Left ventricle myocardium inferior (tissue), 1 donor: ENCODE measurements around the gene PAQR4. TPM values are rescaled to one million over a fixed set of nuclear protein-coding genes. Genes with fewer than 3 reads are reported as not detected.

Source experiments
- DNase-seq: peaks from one replicate; pipeline ENCODE4 v3.0.0-alpha.2; 2020
- H3K27ac ChIP-seq: fragments of 200-600 bp; replicated peaks from 2 replicates; pipeline ENCODE4 v1.8.0; 2021
- H3K27me3 ChIP-seq: fragments of 200-600 bp; 2 replicates; pipeline ENCODE4 v1.8.0; 2021; ENCODE audit warnings: low read depth
- H3K36me3 ChIP-seq: fragments of 200-600 bp; 2 replicates; pipeline ENCODE4 v1.8.0; 2021
- H3K4me1 ChIP-seq: fragments of 200-600 bp; 2 replicates; pipeline ENCODE4 v1.8.0; 2021
- H3K4me3 ChIP-seq: fragments of 200-600 bp; 2 replicates; pipeline ENCODE4 v1.8.0; 2021; ENCODE audit warnings: mild to moderate bottlenecking, moderate library complexity
- H3K9me3 ChIP-seq: fragments of 200-600 bp; replicated peaks from 2 replicates; pipeline ENCODE4 v1.8.0; 2021
- intact Hi-C: fragments of 100-400 bp; cut with micrococcal nuclease; formaldehyde crosslinking; loops from one replicate; pipeline ENCODE4 v1.11.0; 2022
- long read RNA-seq: library from polyadenylated mRNA; unstranded; transcript quantifications from one replicate; pipeline ENCODE4 v2.0.0, GENCODE V29; 2021
- total RNA-seq: library from RNA; stranded (reverse); fragmentation: NEBNext Ultra II Directional; extraction: Animal tissue kit (Norgen Biotek cat#: 25700); gene quantifications from one replicate; pipeline ENCODE4 v1.2.1, GENCODE V29; 2021
- TF ChIP-seq, protein P1 (sequence below): fragments of 200-600 bp; IDR thresholded peaks from 2 replicates; pipeline ENCODE4 v1.8.0; 2021; ENCODE audit warnings: antibody characterized with exemption, mild to moderate bottlenecking, borderline replicate concordance
- donor health status: DM: no; HTN: yes; CAD: no; lungs with severe emphysema.

The PAQR4 gene
- total RNA-seq, result 9.2 TPM
- long read RNA-seq, transcript PAQR4-204 (2 exons, 869 nt), result minor isoform, 5 of 45 reads
- long read RNA-seq, transcript PAQR4-202 (3 exons, 2,793 nt), result major isoform, 22 of 45 reads
- long read RNA-seq, partial matches to known transcripts, result 2 of 45 reads
- long read RNA-seq, other reads (novel, unspliced or antisense), result 14 of 45 reads

DNA sequence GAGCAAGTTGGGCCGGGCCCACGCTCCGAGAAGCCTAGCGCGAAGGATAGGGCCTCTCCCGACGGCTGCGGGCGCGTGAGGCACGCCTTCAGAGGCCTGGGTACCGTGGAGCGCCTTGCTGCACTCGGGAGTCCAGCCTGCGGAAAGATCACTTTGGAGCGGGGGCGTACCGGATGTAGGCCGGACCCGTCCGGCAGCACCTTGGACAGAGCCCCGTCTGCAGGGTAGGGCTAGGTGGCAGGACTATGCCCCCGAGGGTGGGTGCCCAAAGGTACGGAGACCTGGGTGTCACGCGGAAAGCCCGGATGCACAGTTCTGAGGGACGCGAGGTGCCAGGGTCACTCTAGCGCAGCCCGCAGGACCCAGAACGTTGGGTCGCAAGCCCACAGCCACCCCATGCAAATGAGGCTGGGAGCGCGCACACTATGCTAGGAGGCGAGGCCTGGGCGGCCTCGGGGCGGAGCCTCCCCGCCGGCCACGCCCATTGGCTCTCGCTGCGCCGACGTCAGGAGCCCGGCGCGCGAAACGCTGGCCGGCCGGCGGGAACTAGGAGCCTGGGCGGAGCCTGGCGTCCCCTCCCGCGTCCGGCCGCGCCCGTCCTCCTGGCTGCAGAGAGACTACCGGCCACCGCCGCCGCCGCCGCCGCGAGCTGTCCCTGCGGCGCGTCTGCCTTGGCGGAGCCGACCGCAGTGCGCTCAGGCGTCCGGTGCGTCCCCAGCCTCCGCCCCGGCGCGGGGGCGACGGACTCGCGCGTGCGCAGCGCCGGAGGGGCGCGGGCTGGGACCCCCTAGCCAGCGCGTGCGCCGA lies at the start of gene PAQR4:
PAQR4 (plus strand) TSS at position 611 of the 807 bp plus-strand sequence. CDS start 327 bp downstream, outside the sequence.
- intact Hi-C loops, result no loop called here
- Histone ChIP-seq H3K9me3 (no peaks in the 10 kb centered on the region), H3K27ac (peak within 1 kb of the TSS; percentile 87), H3K27me3 (peaks cover 47% of the 10 kb centered on the region), H3K4me3 (peak within 1 kb of the TSS; percentile 85), H3K4me1 (peaks cover 78% of the 10 kb centered on the region), H3K36me3 (peaks cover 5% of the 10 kb centered on the region)
- DNase-seq, result peak; percentile 89
- TF ChIP-seq, protein P1, sequence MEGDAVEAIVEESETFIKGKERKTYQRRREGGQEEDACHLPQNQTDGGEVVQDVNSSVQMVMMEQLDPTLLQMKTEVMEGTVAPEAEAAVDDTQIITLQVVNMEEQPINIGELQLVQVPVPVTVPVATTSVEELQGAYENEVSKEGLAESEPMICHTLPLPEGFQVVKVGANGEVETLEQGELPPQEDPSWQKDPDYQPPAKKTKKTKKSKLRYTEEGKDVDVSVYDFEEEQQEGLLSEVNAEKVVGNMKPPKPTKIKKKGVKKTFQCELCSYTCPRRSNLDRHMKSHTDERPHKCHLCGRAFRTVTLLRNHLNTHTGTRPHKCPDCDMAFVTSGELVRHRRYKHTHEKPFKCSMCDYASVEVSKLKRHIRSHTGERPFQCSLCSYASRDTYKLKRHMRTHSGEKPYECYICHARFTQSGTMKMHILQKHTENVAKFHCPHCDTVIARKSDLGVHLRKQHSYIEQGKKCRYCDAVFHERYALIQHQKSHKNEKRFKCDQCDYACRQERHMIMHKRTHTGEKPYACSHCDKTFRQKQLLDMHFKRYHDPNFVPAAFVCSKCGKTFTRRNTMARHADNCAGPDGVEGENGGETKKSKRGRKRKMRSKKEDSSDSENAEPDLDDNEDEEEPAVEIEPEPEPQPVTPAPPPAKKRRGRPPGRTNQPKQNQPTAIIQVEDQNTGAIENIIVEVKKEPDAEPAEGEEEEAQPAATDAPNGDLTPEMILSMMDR, result peak; percentile 23

DNA sequence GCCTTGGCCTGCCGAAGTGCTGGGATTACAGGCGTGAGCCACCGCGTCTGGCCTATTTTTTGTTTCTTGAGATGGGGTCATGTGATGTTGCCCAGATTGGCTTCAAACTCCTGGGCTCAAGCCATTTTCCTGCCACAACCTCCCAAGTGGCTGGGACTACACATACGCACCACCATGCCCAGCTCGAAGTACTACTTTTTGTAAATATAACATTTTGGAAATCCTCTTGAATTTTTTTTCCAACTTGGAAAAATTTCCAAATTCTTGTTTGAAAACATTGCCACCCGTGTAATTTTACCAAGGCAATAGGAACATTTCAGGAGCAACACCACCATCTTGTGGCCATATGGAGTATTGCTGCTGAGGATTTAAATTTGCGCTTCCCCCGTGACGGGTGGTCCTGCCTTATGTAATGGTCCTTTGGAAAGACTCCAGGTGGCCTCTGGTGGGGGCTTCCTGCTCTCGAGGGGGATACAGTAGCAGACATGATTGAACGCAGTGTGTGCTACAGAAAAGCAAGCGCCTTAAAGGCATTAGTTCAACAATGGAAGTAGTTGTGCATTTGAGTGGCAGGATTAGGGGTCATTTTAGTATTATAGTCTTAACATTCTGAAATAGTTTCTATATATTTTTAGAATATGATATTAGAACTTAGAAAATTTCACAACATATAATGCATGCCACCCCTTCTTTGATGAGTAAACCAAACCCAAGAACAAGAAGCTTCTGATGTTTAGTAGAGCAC lies 49.5 kb upstream of the PAQR4 start:
- DNase-seq, result no peak
- Histone ChIP-seq H3K4me1 (peaks cover 14% of the 10 kb centered on the region), H3K27me3 (no peaks in the 10 kb centered on the region), H3K36me3 (peaks cover 41% of the 10 kb centered on the region), H3K4me3 (no peak overlapping the region), H3K9me3 (no peaks in the 10 kb centered on the region), H3K27ac (peak overlapping the region; percentile 62)
- TF ChIP-seq, protein P1, result peak; percentile 94
- intact Hi-C loops, result no loop called here

DNA sequence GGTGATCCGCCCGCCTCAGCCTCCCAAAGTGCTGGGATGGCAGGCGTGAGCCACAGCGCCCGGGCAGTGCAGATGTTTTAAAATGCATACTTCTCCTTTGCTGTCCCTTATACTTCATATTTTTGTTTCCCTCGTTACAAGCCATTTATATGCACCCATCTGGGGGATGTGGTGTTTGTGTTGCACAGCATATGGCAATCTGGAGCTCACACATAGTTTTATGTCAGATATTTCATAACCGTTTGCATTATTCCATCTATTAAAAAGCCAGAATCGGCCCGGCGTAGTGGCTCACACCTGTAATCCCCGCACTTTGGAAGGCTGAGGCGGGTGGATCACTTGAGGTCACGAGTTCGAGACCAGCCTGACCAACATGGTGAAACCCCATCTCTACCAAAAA lies 45.7 kb upstream of the PAQR4 start:
- DNase-seq, result no peak
- peaks cover 11% of the 10 kb centered on the region for H3K36me3 ChIP-seq
- H3K27me3 ChIP-seq, result no peaks in the 10 kb centered on the region
- H3K4me1 ChIP-seq, result peaks cover 27% of the 10 kb centered on the region
- H3K9me3 ChIP-seq, result no peaks in the 10 kb centered on the region
- H3K4me3 ChIP-seq, result no peak overlapping the region
- H3K27ac ChIP-seq, result no peak overlapping the region
- TF ChIP-seq, protein P1, result no peak
- intact Hi-C loops, result no loop called here

DNA sequence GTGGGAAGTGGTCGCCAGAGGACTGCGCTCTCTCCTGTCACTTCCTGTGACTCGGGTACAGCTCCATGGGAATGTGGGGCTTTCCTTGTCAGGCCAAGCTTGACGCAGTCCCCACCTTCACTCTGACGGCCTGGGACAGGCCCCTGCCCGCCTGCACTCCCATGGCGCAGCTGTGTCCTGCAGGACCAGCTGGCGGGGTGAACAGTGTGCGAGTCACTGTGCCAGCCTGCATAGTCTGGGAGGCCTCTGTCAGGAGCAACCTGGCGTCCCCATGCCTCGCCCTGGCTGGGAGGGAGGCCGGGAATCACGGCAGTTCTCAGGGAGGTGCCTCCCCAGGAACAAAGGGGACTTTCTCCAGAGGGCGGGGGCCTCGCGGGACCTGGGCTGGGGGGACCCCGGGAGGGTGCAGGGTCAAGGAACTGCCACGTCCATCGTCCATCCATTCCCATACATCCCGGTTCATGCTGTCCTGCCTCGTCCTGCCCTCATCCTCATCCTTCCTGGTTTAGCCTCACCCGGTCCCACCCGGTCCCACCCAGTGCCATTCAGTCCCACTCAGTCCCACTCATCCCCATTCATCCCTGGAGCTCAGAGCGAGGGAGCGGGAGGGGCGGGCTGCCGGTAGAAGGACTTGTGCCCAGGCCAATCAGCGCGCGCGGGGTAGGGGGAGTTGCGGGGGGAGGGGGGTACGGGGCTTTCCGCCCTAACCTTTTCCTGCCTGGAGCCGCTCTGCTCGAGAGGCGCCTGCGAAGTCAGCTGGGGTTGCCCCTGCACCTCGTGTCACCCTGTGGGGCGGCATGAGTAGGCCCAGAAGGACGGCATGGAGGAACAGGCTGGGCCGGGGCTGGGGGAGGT lies 44.0 kb upstream of the PAQR4 start:
- peaks cover 18% of the 10 kb centered on the region for H3K36me3 ChIP-seq
- no peaks in the 10 kb centered on the region for H3K27me3 ChIP-seq
- H3K9me3 ChIP-seq, result no peaks in the 10 kb centered on the region
- TF ChIP-seq, protein P1, result no peak
- DNase-seq, result no peak
- no peak overlapping the region for H3K4me3 ChIP-seq
- no peak overlapping the region for H3K27ac ChIP-seq
- intact Hi-C loops, result no loop called here
- peaks cover 13% of the 10 kb centered on the region for H3K4me1 ChIP-seq
